Fibroblast of villous mesenchyme (primary cell): ENCODE data around the gene OTUD6A. TPM values are rescaled to one million over a fixed set of nuclear protein-coding genes. Genes with fewer than 3 reads are reported as not detected.

Experiments
- DNase-seq: peaks from one replicate; pipeline ENCODE4 v3.0.0-alpha.2; 2010; ENCODE audit warnings: low read depth
- H3K4me3 ChIP-seq: 2 replicates; pipeline ENCODE4 v1.5.1; 2011; ENCODE audit warnings: low read depth, mild to moderate bottlenecking, low read length
- total RNA-seq: library from RNA; depleted of rRNA; stranded (reverse); fragments of >200 nt; gene quantifications from 2 replicates; pipeline ENCODE4 v1.2.3, GENCODE V29; 2012
- TF ChIP-seq, protein P1 (sequence below): IDR thresholded peaks from 2 replicates; pipeline ENCODE4 v1.5.1; 2012; ENCODE audit warnings: low read depth, mild to moderate bottlenecking, low read length; ENCODE audit not compliant: insufficient read depth

Gene OTUD6A
- total RNA-seq, 1 donor = not detected

- TF ChIP-seq, protein P1, sequence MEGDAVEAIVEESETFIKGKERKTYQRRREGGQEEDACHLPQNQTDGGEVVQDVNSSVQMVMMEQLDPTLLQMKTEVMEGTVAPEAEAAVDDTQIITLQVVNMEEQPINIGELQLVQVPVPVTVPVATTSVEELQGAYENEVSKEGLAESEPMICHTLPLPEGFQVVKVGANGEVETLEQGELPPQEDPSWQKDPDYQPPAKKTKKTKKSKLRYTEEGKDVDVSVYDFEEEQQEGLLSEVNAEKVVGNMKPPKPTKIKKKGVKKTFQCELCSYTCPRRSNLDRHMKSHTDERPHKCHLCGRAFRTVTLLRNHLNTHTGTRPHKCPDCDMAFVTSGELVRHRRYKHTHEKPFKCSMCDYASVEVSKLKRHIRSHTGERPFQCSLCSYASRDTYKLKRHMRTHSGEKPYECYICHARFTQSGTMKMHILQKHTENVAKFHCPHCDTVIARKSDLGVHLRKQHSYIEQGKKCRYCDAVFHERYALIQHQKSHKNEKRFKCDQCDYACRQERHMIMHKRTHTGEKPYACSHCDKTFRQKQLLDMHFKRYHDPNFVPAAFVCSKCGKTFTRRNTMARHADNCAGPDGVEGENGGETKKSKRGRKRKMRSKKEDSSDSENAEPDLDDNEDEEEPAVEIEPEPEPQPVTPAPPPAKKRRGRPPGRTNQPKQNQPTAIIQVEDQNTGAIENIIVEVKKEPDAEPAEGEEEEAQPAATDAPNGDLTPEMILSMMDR = no peak
- no peak for DNase-seq
- H3K4me3 ChIP-seq = no peak overlapping the region
These were observed 27.6 kb upstream of the OTUD6A start for GRCh38 chrX:70034646-70035045.

- TF ChIP-seq, protein P1 = no peak
- no peak for DNase-seq
- H3K4me3 ChIP-seq = no peak overlapping the region
These were observed 23.7 kb upstream of the OTUD6A start for GRCh38 chrX:70038515-70038914.

DNA sequence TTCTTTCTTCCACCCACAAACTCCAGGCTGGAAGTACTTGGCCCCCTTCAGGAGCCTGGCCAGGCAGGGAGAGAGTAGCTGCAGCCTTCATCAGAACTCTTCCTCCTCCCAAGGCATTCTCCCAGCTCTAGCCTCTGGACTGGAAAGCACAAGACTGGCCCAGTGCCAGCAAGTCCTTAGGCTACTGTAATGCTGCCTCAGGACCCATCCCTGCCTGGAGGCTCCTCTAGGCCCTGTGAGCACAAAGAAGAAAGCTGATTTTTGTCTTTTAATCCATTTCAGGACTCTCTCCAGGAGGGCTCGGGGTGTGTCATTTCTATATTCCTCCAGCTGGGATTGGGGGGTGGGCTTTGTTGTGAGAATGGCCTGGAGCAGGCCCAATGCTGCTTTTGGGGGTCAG, 23.3 kb upstream of the OTUD6A start:
- no peak for DNase-seq
- no peak overlapping the region for H3K4me3 ChIP-seq
- TF ChIP-seq, protein P1 = no peak

DNA sequence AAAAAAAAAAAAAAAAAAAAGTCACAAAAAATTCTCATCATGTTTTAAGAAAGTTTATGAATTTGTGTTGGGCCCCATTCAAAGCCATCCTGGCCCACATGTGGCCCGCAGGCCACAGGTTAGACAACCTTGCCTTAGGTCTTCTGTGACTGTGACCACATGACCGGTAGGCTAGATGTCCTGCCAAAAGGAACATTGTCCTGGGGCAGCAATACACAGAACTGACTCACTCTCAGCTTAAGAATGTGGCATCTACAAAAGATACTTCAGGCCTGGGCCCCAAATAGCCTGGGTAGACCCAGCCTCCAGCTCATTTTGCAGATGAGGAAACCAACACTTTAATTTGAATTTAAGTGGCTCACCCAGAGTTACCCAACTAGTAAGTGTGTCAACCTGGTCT, 22.5 kb upstream of the OTUD6A start:
- no peak for DNase-seq
- TF ChIP-seq, protein P1 = no peak
- no peak overlapping the region for H3K4me3 ChIP-seq

GRCh38 chrX:70041993-70042392, 20.3 kb upstream of the OTUD6A start:
- H3K4me3 ChIP-seq = no peak overlapping the region
- no peak for DNase-seq
- TF ChIP-seq, protein P1 = no peak

GRCh38 chrX:70042399-70043371, 19.6 kb upstream of the OTUD6A start:
- no peak for DNase-seq
- TF ChIP-seq, protein P1 = no peak
- no peak overlapping the region for H3K4me3 ChIP-seq
